Umbilical cord (tissue), 2 donors: Measurements from ENCODE around the gene VDR. TPM values are rescaled to one million over a fixed set of nuclear protein-coding genes. Genes with fewer than 3 reads are reported as not detected.

ENCODE experiments used
- DNase-seq: peaks from one replicate; pipeline ENCODE4 v3.0.0-alpha.2; 2015; ENCODE audit warnings: low spot score
- total RNA-seq: library from RNA; depleted of rRNA; stranded (reverse); fragments of >200 nt; gene quantifications from one replicate; pipeline ENCODE4 v1.2.3, GENCODE V29; 2014; ENCODE audit warnings: low replicate concordance; ENCODE audit not compliant: insufficient read depth

The VDR gene
- total RNA-seq, 1 donor from 2014 or later: 4.1 TPM

DNA sequence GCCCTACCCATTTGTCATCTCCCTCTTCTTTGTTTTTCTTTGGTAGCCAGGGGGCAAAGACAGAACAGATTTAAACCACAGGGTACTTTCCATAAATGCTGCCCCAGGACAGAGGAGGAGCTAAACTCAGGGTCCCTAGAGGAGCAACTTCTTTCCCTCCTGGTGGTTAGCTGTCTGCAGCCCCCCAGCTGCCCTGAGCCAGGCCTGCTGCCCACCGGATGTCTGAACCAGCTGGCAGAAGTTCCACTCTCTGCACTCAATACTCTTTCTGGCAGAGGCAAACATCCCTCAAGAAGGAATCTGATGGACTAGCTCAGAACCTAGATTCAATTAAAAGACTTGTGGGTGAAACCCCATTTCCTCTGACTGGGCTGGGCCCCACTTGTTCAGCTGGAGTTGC is 10.7 kb downstream of the VDR start:
- no peak for DNase-seq

DNA sequence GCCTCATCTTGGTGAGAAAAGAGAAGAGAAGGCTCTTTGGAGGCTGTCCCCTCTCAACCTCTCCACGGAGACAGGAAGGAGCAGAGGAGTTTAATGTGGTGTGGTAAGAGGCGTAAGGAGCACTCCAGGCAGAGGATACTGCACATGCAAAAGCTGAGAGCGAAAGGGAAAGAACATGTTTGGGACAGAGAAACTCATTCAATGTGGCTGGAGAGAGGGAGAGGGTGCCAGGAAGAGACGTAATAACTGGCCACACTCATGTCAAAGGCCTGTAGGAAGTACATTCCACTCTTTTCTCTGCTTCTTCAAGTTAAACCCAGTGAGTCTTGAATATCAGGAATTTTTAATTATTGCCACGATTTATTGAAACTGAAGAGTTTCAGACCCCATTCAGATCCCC is 12.0 kb downstream of the VDR start:
- DNase-seq: no peak

DNA sequence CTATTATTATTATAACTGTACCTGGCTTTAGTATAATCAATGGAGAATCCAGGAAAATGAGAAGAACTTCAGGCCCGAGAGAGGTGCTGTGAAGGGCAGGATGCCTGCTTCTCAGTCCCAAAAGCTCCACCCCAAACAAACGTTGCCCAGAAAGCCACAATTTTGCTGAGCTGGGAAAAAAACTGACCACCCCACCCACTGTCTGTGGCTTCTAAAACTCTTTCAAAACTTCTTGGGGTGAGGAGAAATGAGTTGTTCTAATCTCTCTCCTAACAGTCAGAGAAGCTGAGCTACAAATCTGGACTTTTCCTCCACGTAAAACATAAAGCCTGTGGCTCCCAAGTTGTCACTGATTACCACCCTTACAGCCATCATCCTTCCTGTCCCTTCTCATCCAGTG is 13.4 kb downstream of the VDR start:
- no peak for DNase-seq

DNA sequence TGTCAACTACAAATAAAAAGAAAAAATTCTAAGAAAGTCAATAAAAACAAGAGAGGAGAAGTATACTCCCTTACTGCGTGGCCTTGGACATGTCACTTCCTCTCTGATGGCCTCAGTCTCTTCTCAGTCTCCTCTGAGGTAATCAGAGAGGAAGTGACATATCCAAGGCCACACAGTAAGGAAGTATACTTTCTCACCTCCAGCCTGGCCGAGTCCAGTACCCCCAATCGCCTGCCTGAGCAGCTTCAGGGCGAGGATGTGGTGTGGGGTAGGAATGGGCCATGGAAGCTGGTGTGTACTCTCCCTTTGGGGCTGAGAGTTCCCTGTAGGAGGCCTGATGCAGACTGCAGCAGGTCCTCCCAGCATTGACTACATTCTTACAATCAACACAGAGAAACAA is 15.8 kb downstream of the VDR start:
- DNase-seq: no peak

DNA sequence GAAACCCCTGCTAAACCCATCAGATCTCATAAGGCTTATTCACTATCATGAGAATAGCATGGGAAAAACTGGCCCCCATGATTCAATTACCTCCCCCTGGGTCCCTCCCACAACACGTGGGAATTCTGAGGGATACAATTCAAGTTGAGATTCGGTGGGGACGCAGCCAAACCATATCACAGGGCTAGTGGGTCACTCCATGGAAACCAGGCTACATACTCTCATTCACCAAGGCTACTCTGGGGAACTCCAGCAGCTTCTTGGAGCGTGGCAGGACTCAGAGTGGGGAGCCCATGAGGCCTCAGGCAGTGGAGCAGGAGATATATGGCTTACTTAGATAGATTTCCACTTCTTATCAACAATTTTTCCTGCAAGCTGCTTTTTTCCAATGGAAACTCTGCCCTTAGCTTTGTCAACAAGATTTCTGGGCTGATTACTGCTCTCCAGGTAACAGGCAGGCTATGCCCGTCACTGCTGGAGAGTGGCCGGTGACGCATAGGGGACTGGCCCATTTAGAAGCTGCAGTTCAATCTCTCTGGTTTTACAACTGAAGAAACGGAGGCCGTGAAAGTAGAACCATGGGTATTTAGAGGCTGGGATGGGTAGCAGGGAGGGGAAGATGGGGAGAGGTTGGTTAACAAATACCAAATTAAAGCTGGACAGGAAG is 16.5 kb downstream of the VDR start:
- no peak for DNase-seq

DNA sequence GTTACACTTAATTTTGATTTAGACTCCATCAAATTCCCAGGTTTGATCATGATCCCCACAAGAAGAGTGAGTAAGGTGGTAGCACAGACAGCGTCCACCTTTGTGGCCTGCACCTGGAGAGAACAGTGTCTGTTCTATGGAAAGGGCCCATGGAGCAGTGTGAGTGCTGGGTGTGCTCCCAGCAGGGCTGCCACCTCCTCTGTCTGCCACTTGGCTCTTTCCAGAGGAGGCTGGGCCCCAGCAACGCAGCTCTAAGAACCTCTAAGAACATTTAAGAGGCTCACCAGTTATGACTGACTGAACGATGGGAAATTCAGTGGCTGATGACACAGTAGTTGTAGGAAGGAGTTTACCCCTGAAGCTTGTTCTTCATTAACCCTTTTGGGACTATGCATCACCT is 17.3 kb downstream of the VDR start:
- no peak for DNase-seq

DNA sequence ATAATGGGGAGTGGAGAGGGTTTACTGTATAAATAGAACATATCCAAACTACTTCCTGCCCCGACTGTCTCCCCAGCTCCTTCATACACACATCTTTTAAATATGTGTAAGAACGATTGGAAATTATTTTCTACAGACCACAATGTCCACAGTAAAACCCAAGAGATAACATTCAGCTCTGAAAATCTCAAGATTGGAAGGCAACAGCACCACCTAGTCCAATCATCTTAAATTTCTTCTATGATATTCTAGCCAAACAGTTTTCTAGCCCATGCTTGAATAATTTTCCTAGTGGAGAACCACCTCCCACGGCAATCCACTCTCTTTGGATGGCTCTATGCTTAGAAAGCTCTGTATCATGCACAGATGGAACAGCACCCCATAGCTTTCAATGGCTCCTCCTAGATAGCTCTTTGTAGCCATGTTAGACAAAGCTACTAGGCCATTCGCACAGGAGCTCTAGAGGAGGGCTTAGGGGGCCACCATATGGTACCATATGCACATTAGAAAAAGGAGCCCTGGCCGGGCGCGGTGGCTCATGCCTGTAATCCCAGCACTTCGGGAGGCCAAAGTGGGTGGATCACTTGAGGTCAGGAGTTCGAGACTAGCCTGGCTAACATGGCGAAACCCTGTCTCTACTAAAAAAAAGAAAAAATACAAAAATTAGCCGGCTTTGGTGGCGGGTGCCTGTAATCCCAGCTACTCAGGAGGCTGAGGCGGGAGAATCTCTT is 18.1 kb downstream of the VDR start:
- DNase-seq: no peak

DNA sequence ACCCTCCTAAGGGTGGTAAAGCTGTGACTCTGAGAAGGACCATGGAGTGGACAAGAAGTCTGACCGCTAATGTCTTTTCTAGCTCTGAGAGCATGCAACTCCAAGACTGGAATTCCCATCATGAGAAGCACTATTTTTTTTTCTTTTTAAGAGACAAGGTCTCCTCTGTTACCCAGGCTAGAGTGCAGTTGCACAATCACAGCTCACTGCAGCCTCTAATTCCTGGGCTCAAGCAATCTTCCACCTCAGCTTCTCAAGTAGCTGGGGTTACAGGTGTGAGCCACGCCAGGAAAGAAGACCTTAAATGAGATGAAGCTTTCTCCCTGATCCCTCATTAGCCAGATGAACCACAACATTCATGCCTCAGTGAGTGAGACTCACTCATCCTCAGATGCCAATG is 19.2 kb downstream of the VDR start:
- no peak for DNase-seq

DNA sequence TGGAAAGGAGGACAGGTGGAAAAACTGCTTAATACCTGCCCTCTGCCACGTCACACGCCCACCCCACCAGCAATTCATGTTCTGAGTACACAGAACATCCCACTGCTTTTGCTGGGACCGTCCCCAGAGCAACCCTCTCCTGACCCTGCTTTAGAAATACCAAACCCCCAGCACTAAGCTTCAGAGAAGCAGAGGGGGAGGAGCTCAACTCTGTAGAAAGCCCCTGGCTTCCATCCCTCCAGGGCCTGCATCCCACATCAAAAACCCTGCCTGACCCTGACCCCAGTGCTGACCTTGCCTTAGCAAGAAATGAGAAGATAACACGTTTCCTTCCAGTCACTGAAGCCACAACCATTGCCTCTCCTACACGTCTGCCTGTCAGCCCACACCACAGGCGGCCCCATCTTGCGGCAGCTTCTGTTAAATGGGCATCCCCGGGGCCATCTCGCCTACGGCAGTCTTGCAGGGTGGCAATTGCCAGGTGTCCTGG is 19.7 kb downstream of the VDR start:
- no peak for DNase-seq

DNA sequence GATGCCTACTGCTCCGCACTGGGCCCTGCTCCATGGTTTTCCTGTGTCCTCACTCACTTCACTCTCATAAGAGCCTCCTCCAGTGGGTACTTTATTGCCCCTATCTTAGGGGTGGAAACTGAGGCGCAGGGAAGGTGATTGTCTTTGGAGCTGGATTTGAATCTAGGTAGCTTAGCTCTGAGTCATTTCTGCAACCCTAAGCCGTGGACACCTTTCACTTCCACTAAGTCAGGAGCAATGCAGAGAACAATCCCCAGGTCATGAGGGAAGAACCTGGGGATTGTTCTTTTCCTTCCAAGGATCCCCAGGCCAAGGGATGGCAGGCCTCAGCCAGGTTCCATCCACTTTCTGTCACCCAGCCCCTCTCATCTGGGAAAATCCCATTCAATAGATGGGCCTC is 20.3 kb downstream of the VDR start:
- DNase-seq: no peak

DNA sequence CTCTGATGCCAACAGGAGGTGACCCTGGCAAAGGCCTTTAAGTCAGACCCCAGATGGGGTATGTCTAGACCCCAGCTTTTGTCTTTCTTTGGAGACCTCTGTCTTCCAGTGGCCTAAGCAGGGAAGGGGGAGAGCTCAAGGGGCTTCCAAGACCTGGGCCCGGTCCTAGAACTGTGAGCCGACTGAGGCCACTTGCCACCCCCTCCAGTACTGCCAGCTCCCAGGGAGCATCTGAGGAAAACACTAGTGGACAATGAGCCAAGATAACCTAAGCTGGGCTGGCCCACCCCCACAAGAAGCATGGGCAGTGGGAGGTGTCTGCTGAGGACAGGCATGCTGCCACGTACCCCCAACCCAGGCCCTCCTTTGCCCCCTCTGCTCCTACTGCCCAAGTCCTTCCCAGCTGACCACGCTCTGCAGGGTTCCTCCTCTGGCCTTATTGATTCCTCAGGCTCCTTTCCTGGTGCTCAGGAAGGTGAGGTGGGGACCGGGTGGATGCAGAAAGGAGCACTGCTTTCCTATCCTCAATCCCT is 21.1 kb downstream of the VDR start:
- no peak for DNase-seq

DNA sequence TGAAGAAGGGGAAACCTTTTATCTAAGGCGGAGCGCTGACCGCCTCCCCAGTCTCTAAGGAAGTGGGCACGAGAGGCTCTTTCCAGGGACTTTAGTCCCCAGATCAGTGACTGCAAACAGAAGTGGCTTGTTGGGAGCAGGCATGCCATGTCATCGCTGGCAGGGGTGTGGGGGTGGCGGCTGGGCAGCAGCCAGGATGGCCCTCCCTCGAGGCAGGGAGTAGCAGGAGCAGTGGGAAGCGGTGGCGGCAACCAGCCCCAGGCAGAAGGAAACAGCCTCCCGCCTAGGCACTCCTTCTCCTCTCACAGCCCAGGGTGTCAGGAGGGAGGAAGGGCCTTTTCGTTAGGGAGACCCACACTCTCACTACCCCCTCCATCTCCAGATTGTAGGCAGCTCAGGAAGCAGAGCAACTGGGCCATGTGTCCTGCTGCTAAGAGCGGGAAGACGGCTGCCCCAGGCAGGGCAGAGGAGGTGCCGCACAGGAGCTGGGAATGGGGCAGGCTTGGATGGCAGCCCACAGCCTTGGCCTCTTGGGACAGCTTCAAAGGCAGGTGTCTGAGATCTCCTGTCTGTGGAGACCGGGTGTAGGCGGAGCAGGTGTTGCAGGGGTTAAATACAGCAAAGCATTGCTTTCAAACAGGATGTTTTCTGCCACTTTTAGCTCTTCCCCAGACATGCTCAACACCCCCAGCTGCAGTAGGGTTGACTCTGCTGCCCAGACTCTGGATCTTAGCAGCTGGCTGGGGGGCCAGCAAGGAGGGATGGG is 21.8 kb downstream of the VDR start:
- DNase-seq: no peak

DNA sequence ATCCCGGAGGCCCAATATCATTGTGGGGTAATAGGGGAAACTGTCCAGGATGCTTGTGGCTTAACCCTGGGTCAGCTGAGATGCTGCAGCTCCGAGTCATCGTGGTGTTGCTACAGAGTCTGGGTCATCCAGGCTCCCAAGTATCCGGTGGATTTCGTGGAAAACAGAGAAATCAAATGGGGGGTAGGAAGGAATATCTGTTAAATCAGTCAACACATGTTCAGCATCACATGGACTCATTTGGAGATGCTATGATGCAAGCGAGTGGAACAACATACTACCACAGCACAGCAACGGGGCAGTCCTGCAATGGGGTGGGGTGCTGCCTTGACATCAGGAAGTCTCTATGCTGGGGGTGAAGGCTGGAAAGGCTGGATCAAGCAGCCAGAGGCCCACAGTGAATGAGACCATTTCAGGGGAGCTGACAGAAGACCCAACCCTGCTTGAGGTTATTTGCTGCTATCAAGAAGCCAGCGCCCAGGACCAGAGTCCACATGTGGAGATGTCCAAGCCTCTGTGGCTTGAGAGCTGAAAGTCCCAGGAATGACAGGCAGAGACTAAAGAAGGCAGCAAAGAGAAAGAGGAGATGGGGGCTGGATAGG is 22.9 kb downstream of the VDR start:
- DNase-seq: peak; percentile 44

DNA sequence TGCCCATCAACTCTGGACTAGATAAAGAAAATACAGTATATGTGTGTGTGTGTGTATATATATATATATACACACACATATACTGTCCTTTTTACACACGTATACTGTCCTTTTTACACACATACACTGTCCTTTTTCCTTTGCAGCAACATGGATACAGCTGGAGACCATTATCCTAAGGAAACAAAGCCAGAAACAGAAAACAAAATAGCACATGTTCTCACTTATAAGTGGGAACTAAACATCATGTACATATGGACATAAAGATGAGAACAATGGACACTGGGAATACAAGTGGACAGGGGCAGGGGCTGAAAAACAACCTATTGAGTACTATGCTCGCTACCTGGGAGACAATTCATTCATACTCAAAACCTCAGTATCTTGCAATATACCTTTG is 23.7 kb downstream of the VDR start:
- no peak for DNase-seq

DNA sequence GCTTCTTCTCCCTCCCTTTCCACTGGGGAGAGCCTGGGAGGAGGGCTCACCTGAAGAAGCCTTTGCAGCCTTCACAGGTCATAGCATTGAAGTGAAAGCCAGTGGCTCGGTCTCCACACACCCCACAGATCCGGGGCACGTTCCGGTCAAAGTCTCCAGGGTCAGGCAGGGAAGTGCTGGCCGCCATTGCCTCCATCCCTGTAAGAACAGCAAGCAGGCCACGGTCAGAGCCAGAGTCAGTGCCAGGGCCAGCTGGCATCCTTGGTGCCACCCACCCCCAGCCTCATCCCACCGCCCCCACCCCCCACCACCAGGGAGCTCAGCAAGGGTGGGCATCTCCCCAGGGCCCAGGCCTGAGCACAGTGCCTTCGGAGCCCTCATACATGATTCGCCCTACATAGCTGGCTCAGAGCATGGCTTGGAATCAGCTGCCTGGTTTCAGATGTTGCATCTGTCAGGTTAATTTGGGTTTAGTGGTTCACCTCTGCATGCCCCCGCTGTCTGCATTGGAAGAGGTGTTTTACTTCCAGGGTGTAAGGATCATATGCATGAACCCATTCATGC is 25.8 kb downstream of the VDR start:
- no peak for DNase-seq

DNA sequence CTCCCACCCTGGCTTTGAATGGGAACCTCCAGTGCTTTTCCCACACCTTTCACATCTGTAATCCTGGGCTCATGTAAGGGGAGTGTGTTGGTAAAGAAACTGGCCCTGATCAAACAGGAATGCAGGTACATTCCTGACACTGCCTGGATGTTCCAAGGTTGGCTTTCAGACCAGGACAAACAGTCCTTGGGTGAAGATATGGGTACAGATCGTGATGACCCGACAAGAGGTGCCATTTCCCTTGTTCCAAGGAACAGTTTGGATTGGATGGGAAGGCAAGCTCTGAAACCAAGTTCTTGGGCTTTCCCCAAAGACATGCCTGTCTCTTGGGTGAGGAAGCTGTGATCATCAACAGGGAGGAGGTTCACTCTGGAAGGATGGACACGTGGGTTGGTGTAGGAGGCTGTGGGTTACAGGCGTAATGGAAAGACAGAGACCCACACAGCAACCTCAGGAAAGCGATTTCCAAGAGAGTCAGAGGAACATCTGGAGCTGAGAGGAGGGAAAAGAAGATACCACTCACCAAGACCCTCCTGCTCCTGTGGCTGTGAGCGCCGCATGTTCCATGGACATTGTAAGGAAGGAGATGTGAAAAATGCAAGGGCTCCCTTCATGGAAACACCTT is 26.4 kb downstream of the VDR start:
- DNase-seq: no peak

DNA sequence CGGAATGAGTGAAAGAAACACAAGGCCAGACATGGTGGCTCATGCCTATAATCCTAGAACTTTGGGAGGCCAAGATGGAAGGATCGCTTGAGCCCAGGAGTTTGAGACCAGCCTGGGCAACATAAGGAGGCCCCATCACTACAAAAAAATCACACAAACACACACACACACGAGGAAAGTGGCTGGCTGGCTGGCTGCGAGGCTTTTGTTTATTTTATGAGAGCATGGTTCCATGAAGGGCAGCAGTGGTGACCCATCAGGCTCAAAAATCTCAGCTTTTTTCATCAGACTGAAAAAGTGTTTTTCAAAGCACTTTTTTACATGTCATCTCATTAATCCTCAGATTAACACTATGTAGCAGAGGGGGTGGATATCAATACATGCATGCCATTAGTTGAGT is 27.7 kb downstream of the VDR start:
- DNase-seq: no peak

DNA sequence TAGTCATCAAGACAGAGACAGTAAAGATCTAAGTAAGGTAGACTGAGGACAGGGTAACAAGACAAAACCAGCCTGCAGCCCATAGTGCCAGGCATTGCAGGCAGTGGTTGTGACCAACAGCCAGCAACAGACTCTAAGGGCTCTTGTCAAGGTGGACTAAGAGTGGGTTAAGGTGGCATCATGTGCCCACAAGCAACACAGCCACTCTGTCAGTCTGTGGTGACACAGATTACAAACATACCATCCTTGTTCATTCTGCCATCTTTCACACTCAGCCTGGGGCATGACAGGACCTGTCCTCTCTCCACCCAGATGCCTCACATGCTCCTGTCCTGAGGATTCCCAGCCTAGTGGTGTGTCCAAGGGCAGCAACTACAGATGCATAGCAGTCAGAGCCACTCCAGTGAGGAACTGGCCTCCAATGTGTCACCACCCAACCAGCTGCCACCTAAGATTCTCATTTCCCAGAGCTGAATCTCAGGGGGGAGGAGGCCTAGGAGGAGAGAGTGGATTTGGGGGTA is 28.3 kb downstream of the VDR start:
- DNase-seq: no peak

DNA sequence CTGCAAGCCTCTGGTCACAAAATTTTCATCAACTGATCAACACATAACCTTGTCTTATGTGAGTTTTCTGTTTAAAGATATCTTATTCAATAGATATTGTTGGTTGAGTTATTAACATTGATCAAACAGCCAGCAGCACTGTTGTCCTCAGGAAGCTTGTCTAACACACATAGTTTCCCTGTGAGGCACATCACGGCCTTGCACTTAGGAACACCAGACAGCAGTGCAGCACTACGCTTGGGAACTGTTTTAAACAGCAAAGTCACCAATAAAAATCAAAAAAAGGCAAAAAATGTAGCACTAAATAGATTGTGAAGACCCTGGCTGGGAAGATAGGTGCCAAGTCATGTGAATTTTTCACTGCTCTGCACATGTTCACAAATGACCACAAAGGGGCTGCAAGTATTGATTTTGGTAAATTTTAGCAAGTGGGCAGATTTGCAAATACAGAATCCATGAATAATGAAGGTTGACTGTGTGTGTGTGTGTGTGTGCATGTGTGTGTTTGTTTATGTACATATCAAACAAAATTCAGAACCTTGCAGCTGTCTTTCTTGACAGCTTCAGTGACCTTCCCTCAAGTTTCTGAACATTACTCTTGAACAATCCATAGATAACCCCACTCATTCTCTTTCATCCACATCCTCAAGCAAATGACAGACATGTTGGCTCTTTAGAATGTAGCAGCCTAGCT is 28.9 kb downstream of the VDR start:
- no peak for DNase-seq

DNA sequence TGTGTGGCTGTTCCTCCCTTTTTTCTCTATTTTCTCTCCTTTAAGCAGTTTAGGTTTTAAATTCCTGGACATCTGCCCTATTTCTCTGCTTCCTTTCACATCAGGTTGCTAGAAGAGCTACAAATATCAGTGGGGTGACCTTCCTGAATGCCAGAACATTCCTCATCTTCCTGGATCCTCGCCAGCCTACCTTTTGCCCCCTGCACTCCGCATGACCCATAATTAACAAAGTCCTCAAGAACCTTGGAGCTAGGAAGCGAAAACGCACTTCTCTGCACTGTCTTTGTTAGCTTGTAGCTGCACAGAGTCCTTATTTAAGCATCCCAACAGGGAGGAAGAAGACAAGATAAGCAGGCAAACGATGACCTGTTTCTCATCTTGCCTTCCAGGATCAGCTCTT is 30.5 kb downstream of the VDR start:
- no peak for DNase-seq
